Stimulated activated CD8-positive, alpha-beta memory T cell treated with anti-CD3 and anti-CD28 coated beads, Interleukin-12 subunit alpha, Interleukin-12 subunit beta, amount 100 ng/mL, for 1 hour (primary cell): ENCODE measurements around the gene ULBP1.
"Not testable (repeated sequence)": the region's sequence is repeated elsewhere in the genome, so short reads cannot be mapped to it uniquely, and the experiment has no call there.

ENCODE experiments used
- DNase-seq: peaks from one replicate; pipeline ENCODE4 v3.0.0-alpha.2; 2020; ENCODE audit warnings: low read depth

The ULBP1 gene

DNA sequence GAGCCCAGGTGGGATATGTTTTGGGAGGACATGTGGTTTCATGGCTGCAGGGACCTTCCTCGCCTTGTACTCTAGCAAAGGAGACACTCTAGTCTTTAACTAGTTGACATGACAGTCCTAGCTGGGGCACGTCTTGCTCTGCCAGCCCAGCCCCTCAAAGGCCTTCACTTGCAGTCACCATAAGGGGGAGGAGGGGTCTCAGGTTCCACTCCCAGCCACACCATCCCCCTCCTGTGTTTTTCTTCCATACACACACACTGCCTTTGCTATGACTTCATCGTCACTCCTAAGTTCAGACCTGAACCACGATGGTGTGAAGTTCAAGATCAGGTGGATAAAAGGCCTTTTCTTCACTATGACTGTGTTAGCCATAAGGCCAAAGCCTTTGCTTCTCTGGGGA, 13.5 kb downstream of the ULBP1 start:
- no peak for DNase-seq

DNA sequence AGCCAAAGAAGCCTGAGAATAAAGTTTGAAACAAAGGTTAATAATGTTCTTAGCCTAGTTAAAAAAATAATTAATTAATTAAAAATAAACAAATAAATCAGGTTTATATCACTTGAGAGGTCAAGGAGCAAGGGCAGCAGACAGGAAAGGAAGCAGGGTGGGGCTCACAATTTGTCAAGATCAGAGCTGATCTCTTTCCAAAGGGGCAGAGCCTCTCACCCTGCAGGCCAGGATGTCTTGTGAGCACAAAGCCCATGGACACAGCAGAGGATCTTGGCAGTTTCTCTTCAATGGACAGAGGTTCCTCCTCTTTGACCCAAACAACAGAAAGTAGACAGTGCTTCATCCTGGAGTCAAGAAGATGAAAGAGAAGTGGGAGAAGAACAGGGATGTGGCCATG, 14.9 kb downstream of the ULBP1 start:
- DNase-seq: no peak

DNA sequence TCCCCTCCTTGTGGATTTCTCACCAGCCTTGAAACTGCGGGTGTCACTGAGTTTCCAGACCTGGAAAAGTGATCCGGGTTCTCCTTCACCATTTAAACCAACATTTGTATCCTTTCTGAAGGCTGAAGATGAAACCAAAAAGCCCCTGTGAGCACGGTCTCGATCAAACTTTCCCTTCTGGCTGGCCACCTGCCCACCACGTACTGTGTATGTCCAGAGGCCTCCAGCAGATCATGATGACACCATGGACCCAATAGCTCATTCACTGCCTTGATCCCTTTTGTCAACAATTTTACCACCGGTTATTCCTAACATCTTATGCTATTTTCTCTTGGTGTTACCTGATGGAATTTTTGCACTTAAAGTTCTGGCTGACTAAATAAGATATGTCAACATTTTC, 15.6 kb downstream of the ULBP1 start:
- no peak for DNase-seq

DNA sequence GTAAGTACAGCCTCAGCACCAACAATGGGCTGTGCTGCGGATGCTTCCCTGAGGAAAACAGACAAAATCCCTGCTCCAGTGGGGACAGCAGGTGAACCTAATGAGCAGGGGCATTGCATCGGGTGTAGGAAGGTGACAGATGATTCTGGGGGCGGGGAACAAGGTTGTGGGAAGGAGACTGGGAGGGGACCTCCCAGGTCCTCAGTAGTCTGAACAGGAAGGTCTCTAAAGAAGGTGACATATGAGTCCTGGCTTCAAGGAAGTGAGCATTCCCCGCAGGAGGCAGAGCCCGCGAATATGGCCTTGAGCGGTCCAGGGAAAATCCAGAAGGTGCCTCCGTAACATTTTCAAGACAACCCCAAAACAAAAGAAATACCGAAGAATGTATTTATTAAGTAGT, 19.4 kb downstream of the ULBP1 start:
- DNase-seq: no peak

DNA sequence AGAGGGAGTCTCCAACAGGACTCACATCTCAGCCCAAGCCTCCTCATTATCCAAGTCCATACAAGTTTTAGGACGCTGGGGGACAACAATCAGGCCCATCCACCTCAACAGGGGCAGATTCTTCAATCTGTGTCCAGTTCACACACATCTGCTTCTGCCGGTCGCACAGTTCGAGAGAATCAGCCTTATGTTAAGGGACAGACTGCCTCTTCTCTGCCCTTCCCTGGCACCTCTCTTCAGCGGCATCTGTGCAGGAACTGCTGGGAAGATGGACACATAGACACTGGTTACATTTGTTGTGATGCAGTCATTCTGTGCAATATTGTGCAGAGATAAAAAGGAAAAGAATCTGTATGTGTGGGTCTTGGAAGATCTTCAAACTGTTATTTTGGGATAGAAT, 21.0 kb downstream of the ULBP1 start:
- no peak for DNase-seq

DNA sequence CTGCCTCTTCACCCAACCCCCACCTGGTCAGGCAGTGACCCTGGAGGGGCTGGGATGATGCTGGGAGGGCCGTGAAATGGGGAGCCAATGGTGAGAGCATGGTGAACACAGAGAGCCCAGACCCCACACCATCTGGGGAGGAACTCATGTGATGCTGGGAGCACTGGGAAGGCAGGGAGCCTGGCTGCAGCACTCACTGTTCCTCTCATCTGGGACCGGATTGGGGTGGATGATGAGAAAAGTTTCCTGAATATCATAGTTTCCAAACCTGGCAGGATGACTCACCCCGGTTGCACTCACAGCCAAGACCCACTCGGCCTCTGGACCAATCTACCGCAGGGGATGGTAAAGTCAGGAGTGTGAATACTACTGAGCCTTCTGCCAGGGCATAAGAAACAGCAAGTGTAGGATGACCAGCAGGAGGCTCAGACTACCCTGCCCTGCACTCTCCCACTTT, 21.8 kb downstream of the ULBP1 start:
- DNase-seq: no peak

DNA sequence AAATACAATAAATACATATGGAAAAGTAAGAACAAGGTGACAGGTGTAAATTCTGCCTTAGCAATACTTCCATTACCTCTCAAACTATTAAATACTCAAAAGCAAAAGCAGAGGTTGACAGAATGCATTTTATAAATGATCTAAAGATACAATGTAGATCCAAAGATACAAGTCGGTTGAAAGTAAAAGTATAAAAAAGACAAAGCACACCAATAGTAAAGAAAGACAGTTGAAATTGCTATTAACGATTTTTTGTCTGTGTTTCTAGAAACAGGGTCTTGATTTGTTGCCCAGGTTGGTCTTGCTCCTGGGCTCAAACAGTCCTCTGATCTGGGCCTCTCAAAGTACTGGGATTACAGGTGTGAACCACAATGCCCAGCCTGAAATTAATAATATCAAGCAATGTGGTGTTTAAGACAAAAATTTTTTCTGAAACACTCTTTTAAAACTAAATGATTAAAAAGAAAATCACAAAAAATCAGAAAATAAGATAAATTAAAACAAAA, 23.9 kb downstream of the ULBP1 start:
- DNase-seq: no peak

DNA sequence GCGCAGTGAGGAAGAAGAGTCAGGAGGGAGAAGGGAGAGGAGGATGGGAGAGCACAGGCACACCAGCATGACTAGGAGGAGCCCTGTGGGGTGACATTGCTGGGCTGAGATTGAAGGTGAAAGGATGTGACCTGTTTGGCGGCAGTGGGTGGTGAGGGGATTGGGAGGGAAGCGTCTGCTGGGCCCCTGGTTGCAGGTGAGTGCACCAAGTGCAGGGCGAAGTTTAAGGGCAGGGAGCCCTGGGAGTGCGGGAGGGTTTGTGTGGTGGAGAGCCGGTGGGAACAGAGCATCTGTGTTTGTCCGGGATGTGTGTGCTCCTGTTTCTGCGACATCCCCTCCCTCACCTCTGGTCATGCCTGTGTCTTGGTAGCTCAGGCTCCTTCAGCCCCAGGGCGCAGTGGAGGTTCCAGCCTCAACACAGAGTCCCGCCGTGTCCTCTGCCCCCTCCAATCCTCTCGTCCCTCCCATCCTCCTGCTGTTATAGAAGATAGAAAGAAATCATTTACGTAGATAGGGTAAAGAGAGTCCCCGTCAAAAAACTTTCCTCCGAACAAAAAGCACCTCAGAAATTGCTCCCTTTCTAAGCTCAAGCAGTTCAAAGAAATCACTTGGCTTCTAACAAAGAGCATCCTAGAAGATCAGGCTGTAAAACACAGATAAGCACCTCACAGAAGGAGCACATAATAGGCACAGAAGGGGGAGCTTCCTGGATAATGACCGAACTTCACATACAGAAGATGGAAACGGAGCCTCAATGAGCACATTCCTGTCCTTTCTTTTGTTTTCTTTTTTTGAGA, 25.0 kb downstream of the ULBP1 start:
- no peak for DNase-seq

DNA sequence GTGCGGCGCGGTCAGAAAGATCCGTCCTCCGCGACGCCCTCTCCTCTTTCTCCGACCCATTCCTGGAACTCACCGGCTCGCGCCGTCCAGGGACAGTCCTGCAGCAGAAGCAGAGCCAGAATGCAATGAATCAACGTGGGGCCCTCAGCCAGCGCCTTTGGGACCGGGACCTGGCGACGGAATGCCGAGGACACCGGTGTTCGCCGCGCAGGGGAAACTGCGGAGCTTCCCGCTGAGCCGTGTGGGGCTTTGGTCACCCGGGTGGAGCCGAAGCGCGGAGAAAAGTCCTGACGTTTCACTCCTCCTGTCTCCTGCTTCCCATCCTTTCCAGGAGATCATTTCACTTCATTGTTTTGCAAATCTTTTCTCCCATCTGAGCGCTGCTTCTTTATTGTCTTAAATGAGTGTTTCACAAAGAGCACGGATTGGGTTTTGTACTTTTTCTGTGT, 26.5 kb downstream of the ULBP1 start:
- DNase-seq: no peak

DNA sequence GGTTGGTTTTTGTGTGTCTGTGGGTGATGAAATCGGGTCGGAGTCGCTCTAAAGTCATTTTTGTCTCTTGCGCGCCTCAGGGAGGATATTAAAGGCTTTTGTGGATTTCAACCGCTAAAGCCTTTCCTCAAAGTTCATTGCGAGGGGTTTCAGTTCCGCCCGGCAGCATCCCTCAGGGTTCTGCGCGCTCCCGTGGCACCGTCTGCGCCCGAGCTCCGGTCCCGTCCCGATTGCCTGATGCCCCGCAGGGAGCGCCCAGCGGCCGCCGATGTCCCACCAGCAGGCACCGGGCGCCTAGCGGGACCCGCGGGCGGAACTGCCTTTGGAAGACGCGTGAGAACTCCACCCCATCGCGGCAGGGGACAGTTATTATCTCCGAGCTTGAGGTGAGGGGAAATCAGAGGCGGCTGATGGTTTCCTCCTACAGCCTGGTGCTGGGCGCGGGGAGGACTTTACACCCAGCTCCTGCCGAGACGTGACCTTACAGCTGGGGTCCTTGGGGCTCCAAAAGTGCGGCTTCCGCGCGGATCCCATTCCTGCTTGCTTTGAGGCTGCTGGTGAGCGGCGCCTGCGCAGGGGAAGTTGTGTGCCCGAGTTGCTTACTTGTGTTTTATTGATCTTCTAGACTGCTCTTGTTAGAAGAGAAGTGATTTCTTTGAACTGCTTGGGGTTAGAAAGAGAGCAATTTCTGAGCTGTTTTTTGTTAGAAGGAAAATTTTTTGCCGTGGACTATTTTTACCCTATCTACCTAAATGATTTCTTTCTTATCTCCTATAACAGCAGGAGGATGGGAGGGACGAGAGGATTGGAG, 27.1 kb downstream of the ULBP1 start:
- no peak for DNase-seq

DNA sequence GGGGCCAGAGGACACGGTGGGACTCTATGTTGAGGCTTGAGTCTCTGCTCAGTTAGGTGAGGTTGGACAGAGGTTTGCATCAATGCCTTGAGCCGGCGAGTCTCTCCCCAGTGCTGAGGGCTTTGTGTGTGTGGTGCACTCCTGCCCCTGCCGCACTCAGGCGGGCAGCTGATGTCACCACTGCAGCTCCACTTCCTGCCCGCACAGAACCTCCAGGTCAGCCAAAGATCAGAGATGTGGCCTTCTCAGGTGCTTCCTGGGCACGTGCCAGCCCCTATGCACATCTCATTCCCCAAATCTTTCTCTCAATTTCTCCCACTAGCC, 27.7 kb downstream of the ULBP1 start:
- not testable (repeated sequence) for DNase-seq

DNA sequence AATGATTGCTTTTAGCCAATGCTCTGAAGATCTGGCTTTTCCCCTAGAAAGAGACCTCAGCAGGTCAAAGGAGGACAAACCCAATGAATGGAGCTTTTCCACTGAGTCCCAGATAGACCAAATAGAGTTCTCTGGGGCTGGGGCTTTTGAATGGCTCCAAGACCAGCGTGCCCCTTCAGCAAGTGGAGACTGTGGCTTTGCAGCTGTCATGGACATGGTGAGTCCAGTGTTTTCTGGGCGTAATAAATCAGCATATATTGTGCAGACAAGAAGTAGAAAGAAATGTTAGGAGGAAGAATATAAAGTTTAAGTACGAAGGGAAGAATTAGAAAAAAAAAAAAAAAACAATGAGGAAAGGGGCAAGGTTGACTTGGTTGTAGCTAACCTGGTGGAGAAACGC, 28.1 kb downstream of the ULBP1 start:
- DNase-seq: no peak

DNA sequence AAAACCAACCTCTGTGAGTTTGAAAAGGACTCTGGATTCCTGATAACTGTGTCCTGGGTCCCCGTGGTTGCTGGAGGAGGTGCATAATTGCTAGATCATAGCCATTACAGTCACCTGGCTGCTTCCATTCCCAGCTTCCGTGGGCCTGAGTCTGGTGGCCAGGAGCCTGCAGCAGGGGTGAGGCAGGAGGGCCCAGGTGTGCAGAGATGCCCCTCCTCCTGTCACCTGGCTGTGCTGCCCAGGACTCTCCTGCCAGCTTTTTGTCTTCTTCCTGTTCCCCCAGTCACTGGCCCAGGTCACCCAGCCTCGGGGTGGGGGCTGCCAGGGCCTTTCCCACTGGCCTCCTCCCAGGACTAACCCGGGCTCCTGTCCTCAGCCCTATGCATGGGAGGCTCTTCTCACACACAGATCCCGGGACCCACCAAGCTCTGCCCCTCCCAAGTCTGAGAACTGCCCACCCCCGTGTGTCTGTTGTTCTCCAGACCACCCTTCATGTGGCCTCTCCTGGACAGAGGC, 31.6 kb downstream of the ULBP1 start:
- DNase-seq: no peak

DNA sequence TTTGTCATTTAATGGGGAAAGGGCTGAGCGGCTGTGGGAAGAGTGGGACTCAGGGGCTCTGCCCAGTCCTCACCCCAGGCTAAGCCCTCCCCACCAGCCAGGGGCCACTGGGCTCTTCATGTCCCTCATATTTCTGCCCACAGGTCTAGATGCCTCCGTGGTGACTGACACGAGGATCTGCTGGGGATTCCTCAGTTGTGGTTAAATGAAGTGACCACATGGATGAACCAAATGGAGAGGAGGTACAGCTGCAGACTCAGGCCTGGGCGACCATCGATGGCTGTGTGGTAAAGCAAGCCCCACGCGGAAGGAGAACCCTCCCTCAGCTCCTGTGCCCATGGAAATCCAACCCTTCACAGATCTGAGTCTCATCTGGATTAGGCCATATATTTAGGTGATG, 32.2 kb downstream of the ULBP1 start:
- no peak for DNase-seq

DNA sequence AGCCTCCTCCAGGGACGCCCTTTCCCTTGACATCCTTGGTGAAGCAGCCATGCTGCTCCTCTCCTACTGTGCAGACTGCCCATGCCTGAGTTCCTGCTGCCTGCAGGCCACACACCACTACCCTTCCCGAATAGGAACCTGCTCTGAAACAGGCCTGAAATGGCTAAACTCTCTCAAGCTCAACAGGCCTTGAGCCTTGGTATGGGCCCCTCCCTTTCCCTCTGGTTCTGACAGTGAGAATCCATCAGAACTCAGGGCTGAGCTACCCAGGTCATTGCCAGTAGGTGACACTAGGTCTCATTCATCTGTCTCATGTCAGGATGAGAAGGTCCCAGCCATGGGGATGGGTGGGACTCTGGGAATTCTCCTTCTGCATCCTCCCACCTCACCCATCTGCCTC, 35.9 kb downstream of the ULBP1 start:
- DNase-seq: no peak

DNA sequence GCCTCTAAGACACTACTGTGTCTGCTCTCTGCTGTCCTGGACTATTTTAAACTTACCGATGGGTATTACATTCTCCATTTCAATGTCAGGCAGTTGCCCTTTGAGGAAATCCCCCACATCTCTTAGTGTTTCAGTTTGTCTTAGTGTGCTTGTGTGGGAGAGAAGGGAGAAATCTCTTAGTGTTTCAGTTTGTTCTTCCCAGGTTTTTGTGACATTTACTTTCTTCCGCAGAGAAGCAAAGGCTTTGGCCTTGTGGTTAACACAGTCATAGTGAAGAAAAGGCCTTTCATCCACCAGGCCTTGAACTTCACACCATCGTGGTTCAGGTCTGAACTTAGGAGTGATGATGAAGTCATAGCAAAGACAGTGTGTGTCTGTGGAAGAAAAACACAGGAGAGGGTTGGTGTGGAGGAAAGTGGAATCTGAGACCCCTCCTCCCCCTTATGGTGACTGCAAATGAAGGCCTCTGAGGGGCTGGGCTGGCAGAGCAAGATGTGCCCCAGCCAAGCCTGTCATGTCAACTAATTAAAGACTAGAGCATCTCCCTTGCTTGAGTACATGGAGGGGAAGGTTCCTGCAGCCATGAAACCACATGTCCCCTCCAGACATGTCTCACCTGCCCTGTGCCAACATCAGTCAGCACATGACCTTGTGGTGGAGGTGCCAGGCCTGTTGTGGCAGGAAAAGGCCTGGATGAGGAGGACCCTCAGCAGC, 37.7 kb downstream of the ULBP1 start:
- DNase-seq: no peak

DNA sequence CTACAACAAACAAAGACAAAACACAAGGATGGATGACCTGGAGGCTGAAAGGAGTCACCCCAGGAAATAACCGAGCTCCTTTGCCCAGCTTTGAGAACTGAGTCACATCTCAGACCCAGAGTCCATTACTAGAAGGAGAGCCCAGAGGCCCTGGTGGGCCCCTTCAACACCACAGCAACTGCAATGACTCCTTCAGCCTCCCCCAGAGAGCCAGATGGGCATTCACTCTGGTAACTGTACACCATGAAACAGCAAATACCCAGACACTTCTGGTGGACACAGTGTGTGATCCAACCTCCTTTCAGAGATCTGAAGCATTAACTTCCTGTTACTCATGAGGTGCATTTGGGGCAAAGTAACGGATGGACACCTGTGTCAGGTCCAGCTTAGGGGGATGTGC, 39.0 kb downstream of the ULBP1 start:
- no peak for DNase-seq

DNA sequence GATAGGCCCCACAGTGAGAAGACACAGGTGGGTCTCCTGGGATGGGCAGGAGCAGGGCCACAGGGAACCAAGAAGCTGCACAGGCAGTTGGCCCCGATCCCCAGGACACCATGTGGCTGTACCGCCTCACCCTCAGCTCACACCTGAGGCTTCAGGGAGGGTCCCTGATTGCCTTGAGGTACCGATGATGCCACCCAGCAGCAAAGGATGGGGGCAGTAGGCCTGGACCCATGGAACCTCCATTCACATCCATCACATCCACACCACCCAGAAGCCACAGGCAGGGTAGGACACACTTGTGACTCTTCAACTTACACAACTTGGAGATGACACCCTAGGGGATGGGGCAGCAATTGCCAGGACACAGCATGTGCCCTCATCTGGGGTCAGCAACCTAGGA, 39.9 kb downstream of the ULBP1 start:
- DNase-seq: not testable (repeated sequence)

DNA sequence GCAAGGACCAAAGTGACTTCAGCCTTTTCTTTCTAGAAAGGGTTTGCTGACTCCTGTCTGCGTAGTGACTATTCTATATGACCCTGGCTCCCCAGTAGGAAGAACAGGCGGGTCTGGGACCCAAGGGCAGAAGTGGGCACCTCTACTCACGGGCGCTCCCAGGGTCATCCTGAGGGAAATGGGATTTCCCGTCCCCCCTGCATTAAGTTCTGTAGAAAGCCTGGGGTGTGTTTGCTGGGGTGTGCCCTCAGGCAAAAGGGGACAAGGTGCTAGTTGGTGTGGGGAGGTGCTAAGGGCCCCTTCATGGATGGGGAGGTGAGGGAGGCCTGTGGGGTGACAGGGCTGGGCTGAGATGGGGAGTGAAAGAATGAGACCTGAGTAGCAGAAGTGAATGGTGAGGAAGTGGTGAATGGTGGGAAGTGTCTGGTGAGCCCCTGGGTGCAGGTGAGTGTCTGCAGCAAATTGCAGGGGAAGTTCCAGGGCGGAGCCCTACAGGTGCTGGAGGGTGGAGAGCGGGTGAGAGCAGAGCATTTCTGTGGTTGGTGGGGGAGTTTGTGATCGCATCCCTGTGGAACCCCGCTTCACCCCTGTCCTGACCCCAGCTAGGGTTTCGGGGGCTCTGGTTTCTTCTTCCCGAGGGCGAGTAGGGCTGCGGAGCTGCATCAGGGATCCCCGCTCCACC, 40.5 kb downstream of the ULBP1 start:
- no peak for DNase-seq

DNA sequence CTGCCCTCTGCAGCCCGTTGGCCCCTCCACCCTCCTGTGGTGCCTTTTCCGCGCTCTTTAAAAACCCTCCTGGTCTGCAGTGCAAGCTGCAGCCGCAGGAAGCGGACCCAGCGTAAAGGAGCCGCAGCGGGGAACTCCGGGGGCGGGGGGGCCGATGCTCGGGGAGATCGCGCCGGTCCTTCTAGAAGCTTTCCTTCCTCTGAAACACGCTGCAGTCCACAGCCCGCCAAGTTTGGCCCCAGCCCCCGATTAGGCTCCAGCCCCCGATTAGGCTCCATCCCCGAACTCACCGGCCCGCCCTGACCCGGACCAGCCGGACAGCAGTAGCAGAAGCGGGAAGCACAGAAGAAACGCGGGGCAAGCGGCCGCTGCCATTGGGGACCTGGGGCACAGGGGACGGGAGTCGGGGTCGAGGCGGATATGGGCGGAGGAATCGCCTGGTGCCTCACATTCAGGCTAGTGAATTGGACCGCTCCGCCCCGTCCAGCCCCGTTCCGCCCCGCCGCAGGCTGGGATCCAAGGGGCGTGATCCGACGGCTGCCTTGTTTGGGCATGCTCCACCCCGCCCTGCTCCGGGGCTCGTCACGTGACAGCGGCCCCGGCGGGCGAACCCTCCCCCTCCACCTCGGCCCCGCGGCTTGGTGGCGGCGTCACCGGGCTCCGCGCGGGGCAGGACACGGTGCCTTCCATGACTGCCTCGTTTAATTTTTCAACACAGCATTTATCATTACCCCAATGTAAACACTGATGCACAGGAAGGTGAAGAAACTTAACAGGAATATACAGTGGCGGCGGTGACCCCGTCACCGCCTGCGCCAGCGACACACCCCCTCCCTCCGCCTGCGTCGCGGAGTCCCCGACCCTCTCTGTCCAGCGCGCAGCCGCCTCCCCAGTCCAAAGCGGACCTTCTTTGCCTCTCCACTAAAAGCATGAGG, 41.3 kb downstream of the ULBP1 start:
- DNase-seq: peak; percentile 81
